Anterior cingulate cortex (tissue), 58 donors: ENCODE data around the gene COQ2.

ENCODE experiments used
- DNase-seq, 58 donors: peaks; one replicate each; lab custom pipeline; 2025; lab: John Stamatoyannopoulos, UW

COQ2 gene

DNA sequence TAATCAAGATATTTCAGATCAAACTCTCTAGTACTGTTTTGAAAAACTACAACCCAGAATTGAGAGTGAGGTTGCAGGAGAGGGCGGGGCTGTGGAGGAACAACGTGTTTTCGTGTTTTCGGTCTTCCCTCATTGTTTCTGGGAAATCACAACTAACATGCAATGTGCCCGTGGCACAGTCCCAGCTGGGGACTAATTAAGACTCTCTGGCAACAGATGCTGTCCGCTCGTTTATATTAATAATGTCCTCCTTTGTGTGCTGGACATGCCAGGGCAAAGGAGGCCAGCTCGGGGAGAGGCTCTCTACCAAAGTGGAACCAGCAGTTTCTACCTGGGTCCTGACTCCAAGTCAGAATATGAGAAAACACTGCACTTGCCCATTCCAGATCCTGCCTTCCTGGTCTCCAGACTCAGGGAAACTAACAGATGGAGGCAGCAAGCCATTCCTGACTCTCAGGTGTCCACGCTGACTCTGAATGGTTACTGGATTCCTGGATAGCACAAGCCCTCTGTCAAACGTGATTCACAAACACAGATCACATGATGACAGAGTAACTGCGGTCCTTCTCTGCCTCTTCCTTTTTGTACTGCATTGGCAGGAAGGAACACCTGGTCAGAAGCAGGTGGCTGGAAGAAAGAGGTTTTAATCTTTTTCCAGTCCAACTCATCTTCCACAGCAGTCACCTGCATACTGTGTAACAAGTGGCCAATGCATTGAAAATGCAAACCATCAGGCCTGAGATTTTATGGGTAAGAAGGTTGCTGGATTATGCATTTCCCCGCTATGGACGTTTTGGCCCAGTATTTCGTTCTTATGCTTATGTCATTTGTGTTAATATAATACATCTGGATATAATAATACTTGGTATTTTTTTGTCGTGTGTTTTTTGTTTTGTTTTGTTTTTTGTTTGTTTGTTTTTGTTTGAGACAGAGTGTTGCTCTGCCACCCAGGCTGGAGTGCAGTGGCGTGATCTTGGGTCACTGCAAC, 65.0 kb downstream of the COQ2 start:
- peak in 11 of 58 donors; percentile 3 to 56 (median 17) for DNase-seq

DNA sequence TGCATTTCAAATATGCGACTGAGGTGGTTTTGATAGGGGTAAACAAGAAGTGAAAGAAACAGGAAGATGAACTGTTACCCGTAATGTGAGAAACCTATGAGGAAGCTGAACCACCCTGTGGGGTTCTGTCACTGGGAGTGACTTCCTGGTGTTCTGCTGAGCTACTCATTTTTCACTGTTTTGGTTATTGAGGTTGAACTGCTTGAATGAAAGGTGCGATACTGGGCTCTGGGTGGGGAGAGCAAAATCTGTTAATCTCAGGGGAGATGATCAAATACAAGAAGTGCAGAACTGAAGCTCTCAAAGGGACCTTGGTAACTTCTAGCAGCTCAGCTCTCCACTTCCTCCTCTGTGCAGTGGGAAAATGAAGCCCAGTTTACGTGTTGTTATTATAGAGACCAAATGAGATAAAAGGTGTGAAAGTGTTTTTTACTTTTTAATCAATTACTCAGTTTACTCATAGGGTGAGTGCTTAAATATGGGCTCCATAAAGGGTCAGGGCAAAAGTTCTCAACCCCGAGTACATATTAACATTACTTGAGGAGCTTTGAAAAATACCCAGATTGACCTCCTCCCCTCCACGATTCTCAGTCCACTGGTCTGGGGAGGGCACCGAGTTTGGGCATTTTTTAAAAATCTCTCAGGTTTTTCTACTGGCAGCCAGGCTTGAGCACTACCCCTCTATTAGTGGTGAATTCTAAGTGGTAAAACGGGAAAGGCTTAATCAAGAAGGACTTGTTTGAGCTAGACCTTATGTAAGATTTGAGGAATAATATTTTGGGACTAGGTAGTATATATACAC, 66.7 kb downstream of the COQ2 start:
- peak in 1 of 58 donors; percentile 18 for DNase-seq

DNA sequence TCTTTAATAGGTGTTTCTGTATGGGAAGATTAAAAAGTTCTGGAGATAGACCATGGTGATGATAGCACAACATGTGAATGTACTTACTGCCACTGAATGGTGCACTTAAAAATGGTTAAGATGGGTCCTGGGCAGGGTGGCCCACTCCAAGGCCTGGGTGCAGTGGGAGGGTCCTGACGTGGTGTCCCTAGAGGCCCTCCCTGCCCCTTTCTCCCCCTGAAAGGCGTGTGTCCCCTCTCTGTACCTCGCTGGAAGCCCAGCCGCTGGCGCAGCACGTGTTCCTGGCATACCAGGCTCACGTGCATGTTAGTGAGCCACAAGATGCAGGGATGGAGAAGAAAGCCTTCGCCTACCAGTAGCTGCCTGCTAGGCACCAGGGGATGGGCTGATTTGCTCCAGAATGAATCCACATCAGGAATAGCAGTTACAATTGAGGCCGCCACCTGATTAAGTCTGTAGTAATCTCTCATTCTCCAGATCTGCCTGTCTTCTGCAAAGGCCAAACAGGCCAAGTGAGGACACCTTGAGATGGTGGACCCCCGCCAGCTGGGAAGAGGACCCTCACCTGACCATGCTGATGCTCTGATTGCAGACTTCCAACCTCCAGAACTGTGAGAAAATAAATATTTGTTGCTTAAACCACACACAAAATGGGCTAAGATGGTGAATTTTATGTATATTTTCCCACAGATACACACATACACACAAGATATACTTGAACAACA, 67.5 kb downstream of the COQ2 start:
- no peak for DNase-seq

DNA sequence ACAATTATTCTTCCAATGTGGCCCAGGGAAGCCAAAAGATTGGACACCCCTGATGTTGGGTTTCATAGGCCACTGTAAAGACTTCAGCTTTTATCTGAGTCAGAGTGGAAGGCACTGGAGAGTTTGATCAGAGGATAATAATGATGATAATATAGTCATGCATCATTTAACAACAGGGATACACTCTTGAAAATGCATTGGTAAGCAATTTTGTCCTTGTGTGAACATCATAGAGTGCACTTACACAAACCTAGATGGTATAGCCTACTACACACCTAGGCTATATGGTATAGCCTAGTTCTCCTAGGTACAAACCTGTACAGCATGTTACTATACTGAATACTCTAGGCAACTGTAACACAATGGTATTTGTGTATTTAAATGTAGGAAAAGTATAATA, 70.5 kb downstream of the COQ2 start:
- DNase-seq = no peak
